ENCODE data around the gene SEMA7A. TPM values are rescaled to one million over a fixed set of nuclear protein-coding genes. Genes with fewer than 3 reads are reported as not detected.

SEMA7A gene
- total RNA-seq, 1 donor from 2014 or later = 5.5 TPM

DNA sequence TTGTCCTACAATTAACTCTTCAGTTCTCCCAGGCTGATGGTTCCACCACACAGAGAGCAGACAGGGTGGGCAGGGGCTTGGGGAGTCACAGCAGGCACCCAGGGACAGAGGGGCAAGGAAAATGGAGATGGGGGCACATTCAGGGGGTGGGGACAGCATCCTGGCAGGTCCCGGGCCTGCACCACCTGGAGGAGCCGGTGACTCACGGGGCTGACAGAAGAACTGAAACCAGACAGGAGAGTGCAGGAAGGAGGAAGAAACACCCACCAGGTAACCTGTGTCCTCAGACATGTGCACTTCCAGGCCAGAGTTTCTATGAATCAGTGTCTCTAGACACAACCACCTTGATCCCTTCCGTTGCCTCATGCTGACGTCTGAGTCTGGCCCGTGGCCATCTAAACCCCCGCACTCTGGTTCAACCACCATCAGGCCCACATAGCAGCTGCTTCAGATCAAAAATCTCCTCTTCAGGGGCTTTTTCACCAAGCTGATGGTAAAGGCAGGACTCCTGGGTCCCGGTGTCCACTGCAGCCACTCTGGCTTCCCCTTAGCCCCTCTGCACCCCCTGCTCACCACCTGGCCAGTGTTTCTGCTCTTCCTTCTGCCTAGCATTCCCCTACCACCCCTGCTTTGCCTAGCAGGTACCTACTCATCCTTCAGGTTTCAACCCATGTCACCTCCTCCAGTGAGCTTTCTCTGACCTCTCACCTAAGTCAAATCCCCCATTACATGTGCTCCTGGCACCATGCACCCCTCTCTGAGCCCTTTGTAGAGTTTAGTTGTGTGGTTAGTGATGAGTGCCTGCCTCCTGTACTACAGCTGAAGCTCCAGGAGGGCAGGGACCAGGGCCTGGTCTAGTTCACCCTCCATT lies 49.8 kb downstream of the SEMA7A start:
- TF ChIP-seq, protein P1, sequence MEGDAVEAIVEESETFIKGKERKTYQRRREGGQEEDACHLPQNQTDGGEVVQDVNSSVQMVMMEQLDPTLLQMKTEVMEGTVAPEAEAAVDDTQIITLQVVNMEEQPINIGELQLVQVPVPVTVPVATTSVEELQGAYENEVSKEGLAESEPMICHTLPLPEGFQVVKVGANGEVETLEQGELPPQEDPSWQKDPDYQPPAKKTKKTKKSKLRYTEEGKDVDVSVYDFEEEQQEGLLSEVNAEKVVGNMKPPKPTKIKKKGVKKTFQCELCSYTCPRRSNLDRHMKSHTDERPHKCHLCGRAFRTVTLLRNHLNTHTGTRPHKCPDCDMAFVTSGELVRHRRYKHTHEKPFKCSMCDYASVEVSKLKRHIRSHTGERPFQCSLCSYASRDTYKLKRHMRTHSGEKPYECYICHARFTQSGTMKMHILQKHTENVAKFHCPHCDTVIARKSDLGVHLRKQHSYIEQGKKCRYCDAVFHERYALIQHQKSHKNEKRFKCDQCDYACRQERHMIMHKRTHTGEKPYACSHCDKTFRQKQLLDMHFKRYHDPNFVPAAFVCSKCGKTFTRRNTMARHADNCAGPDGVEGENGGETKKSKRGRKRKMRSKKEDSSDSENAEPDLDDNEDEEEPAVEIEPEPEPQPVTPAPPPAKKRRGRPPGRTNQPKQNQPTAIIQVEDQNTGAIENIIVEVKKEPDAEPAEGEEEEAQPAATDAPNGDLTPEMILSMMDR (IDR thresholded peaks at IDR 0.05) = no peak
- H3K4me3 ChIP-seq = no peak overlapping the region
- H3K4me1 ChIP-seq = peaks cover 0 to 5% of the 10 kb centered on the region in 2 donors
- DNase-seq (ENCODE audit: low spot score in 2 of 2) = no peak
- H3K27me3 ChIP-seq = no peaks in the 10 kb centered on the region
- intact Hi-C loops (cut with DNase I) = no loop called here
- no peaks in the 10 kb centered on the region for H3K36me3 ChIP-seq
- H3K9me3 ChIP-seq = no peaks in the 10 kb centered on the region
- no peak overlapping the region for H3K27ac ChIP-seq

DNA sequence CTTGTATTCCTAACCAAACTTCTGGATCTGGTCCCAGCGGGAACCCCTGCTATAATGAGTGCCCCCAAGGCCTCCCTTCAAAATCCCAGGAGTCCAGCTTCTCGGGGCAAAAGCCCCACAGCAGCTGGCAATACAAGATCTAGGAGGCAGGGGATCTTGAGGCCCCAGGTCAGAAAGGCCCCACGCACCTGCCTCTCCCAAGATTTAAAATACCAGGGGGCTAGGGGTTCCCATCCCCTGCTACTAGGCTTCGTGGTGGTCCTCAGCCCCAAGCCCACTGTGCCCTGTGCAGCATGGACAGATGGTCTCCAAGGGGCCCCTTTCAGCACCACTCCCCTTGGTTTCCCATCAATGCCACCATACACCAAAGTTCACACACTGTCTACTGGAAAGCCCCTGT lies 50.5 kb downstream of the SEMA7A start:
- TF ChIP-seq, protein P1 (IDR thresholded peaks at IDR 0.05) = no peak
- Histone ChIP-seq H3K4me1 (peaks cover 0 to 5% of the 10 kb centered on the region in 2 donors), H3K27me3 (no peaks in the 10 kb centered on the region), H3K9me3 (no peaks in the 10 kb centered on the region), H3K27ac (no peak overlapping the region), H3K4me3 (no peak overlapping the region), H3K36me3 (no peaks in the 10 kb centered on the region)
- DNase-seq (ENCODE audit: low spot score in 2 of 2) = no peak
- intact Hi-C loops (cut with DNase I) = no loop called here

DNA sequence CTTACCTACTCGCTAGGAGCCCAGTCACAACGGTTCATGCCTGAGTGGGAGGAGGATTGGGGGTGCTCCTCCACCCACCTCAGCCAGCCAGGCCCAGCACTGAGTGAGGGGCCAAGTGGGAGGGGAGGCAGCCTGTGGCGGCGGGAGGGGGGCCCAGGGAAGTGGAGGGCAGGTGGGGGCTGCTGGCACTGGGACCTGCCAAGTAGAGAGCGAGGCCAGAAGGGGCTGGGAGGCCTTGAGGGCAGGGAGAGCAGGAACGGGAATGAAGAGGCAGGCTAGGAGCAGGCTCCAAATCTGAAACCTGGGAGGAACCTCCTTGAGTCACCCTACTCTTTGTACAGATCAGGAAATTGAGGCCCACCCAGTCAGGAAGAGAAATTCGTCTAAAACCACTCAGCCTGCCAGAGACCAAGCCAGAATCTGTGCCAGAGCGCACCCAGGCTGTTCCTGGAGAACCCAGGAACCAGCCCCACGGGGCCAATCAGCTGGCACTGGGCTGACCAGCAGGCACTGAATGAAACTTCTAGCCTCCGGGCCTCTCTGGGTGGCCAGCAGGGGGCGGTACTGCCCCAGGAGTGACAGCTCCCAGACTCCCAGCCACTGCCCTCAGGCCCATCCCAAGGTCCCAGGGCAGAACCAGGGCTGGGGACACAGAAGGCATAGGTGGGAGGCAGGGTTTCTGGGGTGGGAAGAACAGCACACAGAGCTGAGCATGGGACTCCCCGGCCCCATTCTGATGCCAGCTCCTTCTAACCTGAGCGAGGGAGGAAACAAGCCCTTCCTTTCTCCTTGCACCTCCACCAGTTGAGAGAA lies 51.5 kb downstream of the SEMA7A start:
- no peaks in the 10 kb centered on the region for H3K9me3 ChIP-seq
- TF ChIP-seq, protein P1 (IDR thresholded peaks at IDR 0.05) = peak; percentile 79 to 94 (median 90)
- no peak overlapping the region for H3K27ac ChIP-seq
- H3K4me1 ChIP-seq = peaks cover 0 to 5% of the 10 kb centered on the region in 2 donors
- intact Hi-C loops (cut with DNase I) = loop anchor here (1.0 kb wide), 1 partner anchor 56 kb away; no protein-coding TSS in a partner anchor
- DNase-seq (ENCODE audit: low spot score in 2 of 2) = peak; percentile 46 to 88
- no peak overlapping the region for H3K4me3 ChIP-seq
- no peaks in the 10 kb centered on the region for H3K27me3 ChIP-seq
- H3K36me3 ChIP-seq = no peaks in the 10 kb centered on the region

DNA sequence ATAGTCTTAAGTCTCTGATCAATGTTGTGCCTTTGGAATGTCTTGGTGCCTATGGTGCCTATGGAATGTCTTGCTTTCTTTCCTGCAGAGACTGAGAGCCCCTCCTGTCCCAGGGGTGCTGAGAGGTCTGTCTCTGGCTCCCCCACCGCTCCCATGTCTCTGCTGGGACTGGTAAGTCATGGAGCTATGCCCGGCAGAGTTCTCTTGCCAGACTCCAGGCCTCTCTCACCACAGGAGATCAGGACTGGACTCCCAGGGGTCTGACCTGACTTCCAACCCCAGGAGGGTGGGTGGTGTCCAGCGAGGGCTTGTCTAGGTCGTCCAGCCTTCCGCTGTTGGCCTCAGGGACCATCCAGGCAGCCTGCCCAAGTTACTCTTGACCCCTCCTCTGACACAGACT lies 52.3 kb downstream of the SEMA7A start:
- intact Hi-C loops (cut with DNase I) = no loop called here
- Histone ChIP-seq H3K36me3 (no peaks in the 10 kb centered on the region), H3K4me3 (no peak overlapping the region), H3K27ac (no peak overlapping the region), H3K27me3 (no peaks in the 10 kb centered on the region), H3K9me3 (no peaks in the 10 kb centered on the region), H3K4me1 (peaks cover 0 to 5% of the 10 kb centered on the region in 2 donors)
- TF ChIP-seq, protein P1 (IDR thresholded peaks at IDR 0.05) = no peak
- no peak for DNase-seq (ENCODE audit: low spot score in 2 of 2)

DNA sequence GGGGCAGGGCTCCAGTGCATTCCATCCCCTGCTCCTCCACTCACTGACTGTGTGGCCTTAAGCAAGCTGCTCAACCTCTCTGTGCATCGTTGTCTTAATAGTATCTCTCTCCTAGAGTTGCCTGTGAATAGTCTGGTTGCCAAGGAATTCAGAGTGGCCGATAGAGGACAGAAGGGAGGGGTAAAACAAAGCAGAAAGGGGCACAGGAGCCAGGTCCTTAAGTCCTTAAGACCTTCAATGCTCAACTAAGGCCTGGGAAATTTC lies 52.6 kb downstream of the SEMA7A start:
- no peak for DNase-seq (ENCODE audit: low spot score in 2 of 2)
- Histone ChIP-seq H3K9me3 (no peaks in the 10 kb centered on the region), H3K27me3 (no peaks in the 10 kb centered on the region), H3K27ac (no peak overlapping the region), H3K36me3 (no peaks in the 10 kb centered on the region), H3K4me1 (peaks cover 0 to 5% of the 10 kb centered on the region in 2 donors), H3K4me3 (no peak overlapping the region)
- intact Hi-C loops (cut with DNase I) = no loop called here
- TF ChIP-seq, protein P1 (IDR thresholded peaks at IDR 0.05) = no peak
